Measurements from ENCODE around the gene NSUN2. TPM values are rescaled to one million over a fixed set of nuclear protein-coding genes. Genes with fewer than 3 reads are reported as not detected.

Gene NSUN2
- total RNA-seq, 1 donor from 2014 or later, result 34.4 TPM

- no peak overlapping the region for H3K27ac ChIP-seq (replicated peaks)
- H3K36me3 ChIP-seq, result peaks cover 37% of the 10 kb centered on the region
- H3K27me3 ChIP-seq (ENCODE audit: low read depth), result no peaks in the 10 kb centered on the region
- peak overlapping the region; percentile 89 for H3K4me3 ChIP-seq
- H3K4me1 ChIP-seq, result peaks cover 54% of the 10 kb centered on the region
- no peak for DNase-seq
- intact Hi-C loops (cut with micrococcal nuclease), result no loop called here
- TF ChIP-seq CTCF (IDR thresholded peaks at IDR 0.05; ENCODE audit: borderline replicate concordance), result no peak
- no peaks in the 10 kb centered on the region for H3K9me3 ChIP-seq (replicated peaks)
These were observed 1.4 kb downstream of the NSUN2 start for GRCh38 chr5:6631441-6631840.

- no peak for DNase-seq
- Histone ChIP-seq H3K9me3 (replicated peaks) (peaks cover 19% of the 10 kb centered on the region), H3K27ac (replicated peaks) (no peak overlapping the region), H3K4me3 (no peak overlapping the region), H3K36me3 (peaks cover 83% of the 10 kb centered on the region), H3K4me1 (peaks cover 25% of the 10 kb centered on the region), H3K27me3 (ENCODE audit: low read depth) (no peaks in the 10 kb centered on the region)
- TF ChIP-seq CTCF (IDR thresholded peaks at IDR 0.05; ENCODE audit: borderline replicate concordance), result no peak
- intact Hi-C loops (cut with micrococcal nuclease), result loop anchor here (10.0 kb wide), 1 partner anchor 118 kb away; no protein-coding TSS in a partner anchor
These were observed 6.3 kb downstream of the NSUN2 start for GRCh38 chr5:6626508-6626907.

GRCh38 chr5:6623941-6624340 lies 8.9 kb downstream of the NSUN2 start:
- intact Hi-C loops (cut with micrococcal nuclease), result loop anchor here (10.0 kb wide), 1 partner anchor 121 kb away; no protein-coding TSS in a partner anchor
- H3K4me3 ChIP-seq, result no peak overlapping the region
- no peak for TF ChIP-seq CTCF (IDR thresholded peaks at IDR 0.05; ENCODE audit: borderline replicate concordance)
- H3K27me3 ChIP-seq (ENCODE audit: low read depth), result no peaks in the 10 kb centered on the region
- no peak for DNase-seq
- H3K9me3 ChIP-seq (replicated peaks), result peaks cover 19% of the 10 kb centered on the region
- H3K36me3 ChIP-seq, result peaks cover 85% of the 10 kb centered on the region
- H3K27ac ChIP-seq (replicated peaks), result no peak overlapping the region
- H3K4me1 ChIP-seq, result peaks cover 7% of the 10 kb centered on the region

GRCh38 chr5:6623228-6623627 lies 9.6 kb downstream of the NSUN2 start:
- H3K9me3 ChIP-seq (replicated peaks), result peaks cover 19% of the 10 kb centered on the region
- DNase-seq, result no peak
- H3K27ac ChIP-seq (replicated peaks), result no peak overlapping the region
- H3K4me1 ChIP-seq, result no peaks in the 10 kb centered on the region
- H3K36me3 ChIP-seq, result peaks cover 85% of the 10 kb centered on the region
- no peak overlapping the region for H3K4me3 ChIP-seq
- TF ChIP-seq CTCF (IDR thresholded peaks at IDR 0.05; ENCODE audit: borderline replicate concordance), result no peak
- no peaks in the 10 kb centered on the region for H3K27me3 ChIP-seq (ENCODE audit: low read depth)
- intact Hi-C loops (cut with micrococcal nuclease), result loop anchor here (10.0 kb wide), 1 partner anchor 122 kb away; no protein-coding TSS in a partner anchor

- no peak for TF ChIP-seq CTCF (IDR thresholded peaks at IDR 0.05; ENCODE audit: borderline replicate concordance)
- no peak overlapping the region for H3K27ac ChIP-seq (replicated peaks)
- no peak overlapping the region for H3K4me3 ChIP-seq
- no peak for DNase-seq
- no peaks in the 10 kb centered on the region for H3K4me1 ChIP-seq
- peaks cover 97% of the 10 kb centered on the region for H3K36me3 ChIP-seq
- H3K27me3 ChIP-seq (ENCODE audit: low read depth), result no peaks in the 10 kb centered on the region
- intact Hi-C loops (cut with micrococcal nuclease), result no loop called here
- no peaks in the 10 kb centered on the region for H3K9me3 ChIP-seq (replicated peaks)
These were observed 16.2 kb downstream of the NSUN2 start for GRCh38 chr5:6616632-6617031.

All from left ventricle myocardium inferior (tissue), 1 donor.